Adrenal gland (tissue), 5 donors: ENCODE results near the gene CGN.

Experiments
- CTCF ChIP-seq, 6 experiments: fragments of 450-650 bp in 4 of 6; fragments of 200-600 bp in 2 of 6; sonication (generic) in 1 of 6; IDR thresholded peaks; 1 replicate in 5 of 6; 2 replicates in 1 of 6; pipeline versions ENCODE4 v1.5.1 to v1.8.0; 2016 to 2021; ENCODE audit warnings: antibody characterized with exemption in 6 of 6, mild to moderate bottlenecking in 2 of 6, moderate library complexity in 1 of 6
- POLR2A ChIP-seq, 2 donors: fragments of 450-650 bp; IDR thresholded peaks; one replicate each; pipeline ENCODE4 v1.6.1; 2017; ENCODE audit warnings: antibody characterized with exemption in 2 of 2, mild to moderate bottlenecking in 2 of 2, moderate library complexity in 1 of 2
- donor health status: DM: no; HTN: no; CAD: no.

GRCh38 chr1:151502035-151502700 lies 9.0 kb upstream of the CGN start:
- TF ChIP-seq CTCF (IDR thresholded peaks at IDR 0.05) = no peak
- no peak for TF ChIP-seq POLR2A (IDR thresholded peaks at IDR 0.05)
